GM11168 (cell line): ENCODE data around the gene PPP1R13B.
"Not testable (repeated sequence)": the region's sequence is repeated elsewhere in the genome, so short reads cannot be mapped to it uniquely, and the experiment has no call there.

Source experiments
- in situ Hi-C: fragments of 300-500 bp; cut with MboI; formaldehyde crosslinking; loops from one replicate; pipeline ENCODE4 v1.12.0; 2022; ENCODE audit warnings: low sequenced_read_pairs; ENCODE audit not compliant: unreplicated experiment

The PPP1R13B gene

GRCh38 chr14:103805708-103806107, 41.7 kb downstream of the PPP1R13B start:
- in situ Hi-C loops = loop anchor here (5.0 to 10.0 kb wide), 2 partner anchors 112 to 179 kb away; no protein-coding TSS in a partner anchor

DNA sequence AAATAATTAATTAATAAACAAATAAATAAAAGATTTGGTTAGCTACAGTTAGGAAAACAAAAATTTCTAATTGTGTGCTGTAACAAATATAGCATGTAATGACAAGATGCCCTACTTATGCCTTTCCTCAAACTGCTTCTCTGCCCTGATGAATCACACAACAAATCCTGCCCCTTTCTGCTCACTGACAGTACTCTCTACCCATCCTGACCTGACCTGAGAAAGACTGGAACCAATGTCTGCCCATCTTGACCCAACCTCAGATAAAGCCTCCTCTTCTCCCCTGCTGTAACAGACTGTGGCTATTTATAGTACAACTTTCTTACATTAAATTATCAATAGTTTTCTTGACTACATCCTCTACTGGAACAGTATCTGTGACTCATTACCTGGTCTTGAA, 43.7 kb downstream of the PPP1R13B start:
- in situ Hi-C loops = loop anchor here (10.0 kb wide), 1 partner anchor 181 kb away; no protein-coding TSS in a partner anchor

- in situ Hi-C loops = loop anchor here (10.0 kb wide), 1 partner anchor 182 kb away; no protein-coding TSS in a partner anchor
Measured at GRCh38 chr14:103802356-103802755, 45.0 kb downstream of the PPP1R13B start.

GRCh38 chr14:103801459-103801858, 45.9 kb downstream of the PPP1R13B start:
- in situ Hi-C loops = loop anchor here (10.0 kb wide), 1 partner anchor 183 kb away; no protein-coding TSS in a partner anchor

GRCh38 chr14:103793192-103793591, 54.2 kb downstream of the PPP1R13B start:
- in situ Hi-C loops = not testable (repeated sequence)

GRCh38 chr14:103788086-103788485, 59.3 kb downstream of the PPP1R13B start:
- in situ Hi-C loops = no loop called here

GRCh38 chr14:103782376-103782775, 65.0 kb downstream of the PPP1R13B start:
- in situ Hi-C loops = no loop called here

DNA sequence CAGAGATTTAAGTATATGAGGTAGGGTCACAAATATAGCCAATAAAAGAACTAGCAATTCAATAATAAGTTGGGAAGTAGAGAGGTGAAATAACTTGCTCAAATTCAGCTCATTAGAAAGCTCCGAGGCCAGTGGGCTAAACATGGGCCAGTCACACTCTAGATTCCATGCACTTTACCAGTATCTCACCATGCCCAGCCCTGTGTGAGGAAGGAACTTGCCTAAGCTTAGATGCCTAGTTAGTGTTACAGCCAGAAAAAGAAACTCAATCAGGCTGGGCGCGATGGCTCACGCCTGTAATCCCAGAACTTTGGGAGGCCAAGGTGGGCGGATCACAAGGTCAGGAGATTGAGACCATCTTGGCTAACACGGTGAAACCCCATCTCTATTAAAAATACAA, 71.1 kb downstream of the PPP1R13B start:
- in situ Hi-C loops = not testable (repeated sequence)

DNA sequence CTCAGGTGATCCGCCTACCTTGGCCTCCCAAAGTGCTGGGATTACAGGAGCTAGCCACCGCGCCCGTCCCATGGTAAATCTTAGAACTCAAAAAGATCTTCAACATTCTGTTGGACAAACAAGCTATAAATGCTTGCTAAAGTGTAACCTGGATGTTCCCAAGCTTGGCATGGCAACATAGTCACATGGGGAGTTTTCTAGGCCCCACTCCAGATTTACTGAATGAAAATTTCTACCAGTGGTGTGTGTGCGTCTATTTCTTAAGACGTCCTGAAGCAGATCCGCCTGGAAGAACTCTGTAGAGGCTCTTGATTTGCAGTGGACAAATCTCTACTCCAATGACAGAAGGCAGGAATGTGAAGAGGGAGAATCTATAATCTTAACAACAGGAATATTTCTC, 71.9 kb downstream of the PPP1R13B start:
- in situ Hi-C loops = no loop called here

DNA sequence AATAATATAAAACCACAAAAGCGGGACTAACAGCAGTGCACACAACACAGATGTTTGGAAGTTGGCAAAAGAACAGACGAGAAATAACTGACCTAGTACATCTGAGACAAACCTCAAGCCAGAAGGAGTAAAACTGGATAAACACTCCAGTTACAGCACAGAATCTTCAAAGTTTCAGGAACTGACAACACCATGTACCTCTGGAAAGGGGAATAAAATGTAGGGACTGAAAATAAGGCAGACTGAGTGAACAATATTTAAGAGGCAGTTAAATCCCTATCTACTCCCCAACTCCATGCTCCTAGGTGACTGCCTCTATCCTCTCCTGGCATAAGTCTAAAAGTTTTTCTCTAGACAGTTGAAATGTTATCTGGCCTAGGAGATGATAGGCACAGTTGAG, 73.9 kb downstream of the PPP1R13B start:
- in situ Hi-C loops = no loop called here

- in situ Hi-C loops = no loop called here
Measured at GRCh38 chr14:103772078-103772712, 75.2 kb downstream of the PPP1R13B start.

DNA sequence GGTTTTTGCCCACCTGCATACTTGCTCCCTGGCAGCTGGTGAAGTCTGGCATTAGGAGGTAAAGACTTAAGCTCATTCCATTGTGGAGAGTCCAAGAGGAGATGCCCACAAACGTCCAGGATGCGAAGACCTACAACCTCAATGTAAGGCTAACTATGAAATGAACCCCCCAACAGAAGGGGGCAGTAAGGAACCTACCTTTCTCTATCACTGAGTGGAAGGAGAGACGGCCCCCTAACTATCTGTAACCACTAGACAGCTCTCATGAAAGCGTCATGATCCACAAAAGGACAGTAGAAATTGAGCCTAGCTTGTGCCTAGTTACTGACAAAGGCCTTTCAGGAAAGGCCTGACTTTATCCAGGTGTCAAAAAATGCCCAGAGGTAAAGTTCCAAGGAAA, 76.5 kb downstream of the PPP1R13B start:
- in situ Hi-C loops = no loop called here

DNA sequence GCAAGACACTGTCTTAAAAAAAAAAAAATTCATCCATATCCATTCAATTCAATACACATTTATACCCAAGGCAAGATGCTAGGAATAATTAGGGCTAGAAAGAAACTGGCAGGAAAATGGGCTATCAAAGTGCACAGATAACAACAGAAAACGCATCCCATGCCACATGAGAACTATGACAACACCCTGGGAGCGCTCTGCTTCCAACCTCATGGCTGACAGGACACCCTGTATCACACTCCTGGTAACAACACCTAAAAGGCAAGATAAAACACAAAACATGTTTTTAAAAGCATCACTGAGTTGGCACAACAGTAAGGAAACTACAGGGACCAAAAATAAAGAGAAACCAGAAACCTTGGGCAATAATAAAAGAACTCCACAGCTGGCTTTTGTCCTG, 76.9 kb downstream of the PPP1R13B start:
- in situ Hi-C loops = no loop called here

DNA sequence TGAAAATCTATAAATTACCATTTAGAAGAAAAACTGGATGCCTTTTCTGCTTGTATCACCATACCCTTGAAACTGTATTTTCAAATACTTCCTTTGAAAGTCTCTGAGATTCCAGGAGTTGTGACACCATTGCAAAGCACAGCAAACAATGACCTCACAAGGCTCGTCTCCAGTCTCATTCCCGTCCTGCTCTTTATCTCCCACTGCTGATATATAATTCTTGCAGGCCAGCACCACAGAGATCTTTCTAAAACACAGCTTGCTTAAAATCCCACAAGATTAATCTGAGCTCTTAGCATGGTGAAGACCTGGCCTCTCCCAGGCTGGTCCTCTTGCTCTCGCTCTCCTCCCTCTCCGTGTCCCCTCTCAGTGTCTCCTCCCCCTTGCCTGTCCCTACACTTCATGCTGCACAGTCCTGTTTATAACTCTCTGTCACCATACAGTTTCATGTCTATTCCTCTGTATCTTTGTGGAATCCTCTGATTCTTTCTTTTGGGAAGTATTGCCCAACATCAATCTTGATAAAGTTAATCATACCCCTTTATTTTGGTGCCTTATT, 80.0 kb downstream of the PPP1R13B start:
- in situ Hi-C loops = no loop called here

GRCh38 chr14:103765526-103765925, 81.8 kb downstream of the PPP1R13B start:
- in situ Hi-C loops = no loop called here

GRCh38 chr14:103763730-103764488, 83.5 kb downstream of the PPP1R13B start:
- in situ Hi-C loops = no loop called here

DNA sequence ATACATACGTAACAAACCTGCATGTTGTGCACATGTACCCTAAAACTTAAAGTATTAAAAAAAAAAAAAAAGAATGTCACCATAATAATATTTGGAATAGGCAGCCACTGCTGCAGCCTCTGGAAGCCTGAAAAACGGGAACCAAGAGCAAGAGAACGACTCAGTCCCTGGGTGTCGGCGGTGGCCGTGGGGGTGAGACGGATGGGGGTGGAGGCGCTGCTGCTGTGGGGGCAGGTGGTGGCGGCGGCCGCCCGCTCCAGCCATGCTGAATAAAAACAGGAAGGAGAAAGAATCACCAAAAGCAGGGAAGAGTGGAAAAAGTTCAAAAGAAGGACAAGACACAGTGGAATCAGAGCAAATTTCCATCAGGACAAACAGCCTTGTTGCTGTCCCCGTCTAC, 84.8 kb downstream of the PPP1R13B start:
- in situ Hi-C loops = no loop called here

DNA sequence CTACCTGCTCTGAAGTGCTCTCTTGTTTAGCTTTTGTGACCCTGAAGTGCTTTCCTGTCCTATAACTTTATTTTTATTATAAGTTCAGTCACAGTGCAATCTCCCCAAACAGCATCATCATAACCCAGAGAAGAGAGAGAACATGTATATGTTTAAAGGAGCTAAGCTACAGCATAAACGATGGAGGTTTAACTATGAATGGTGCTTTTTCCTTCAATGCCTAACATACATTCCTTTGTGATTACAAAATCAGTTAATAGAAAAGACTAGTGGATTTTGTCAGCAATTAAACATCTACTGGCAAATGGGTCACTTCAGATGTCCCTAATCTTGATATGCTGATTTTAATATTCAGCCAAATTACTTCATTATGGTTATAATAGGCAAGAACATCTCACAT, 85.3 kb downstream of the PPP1R13B start:
- in situ Hi-C loops = no loop called here

- in situ Hi-C loops = no loop called here
Measured at GRCh38 chr14:103758059-103758776, 89.2 kb downstream of the PPP1R13B start.

DNA sequence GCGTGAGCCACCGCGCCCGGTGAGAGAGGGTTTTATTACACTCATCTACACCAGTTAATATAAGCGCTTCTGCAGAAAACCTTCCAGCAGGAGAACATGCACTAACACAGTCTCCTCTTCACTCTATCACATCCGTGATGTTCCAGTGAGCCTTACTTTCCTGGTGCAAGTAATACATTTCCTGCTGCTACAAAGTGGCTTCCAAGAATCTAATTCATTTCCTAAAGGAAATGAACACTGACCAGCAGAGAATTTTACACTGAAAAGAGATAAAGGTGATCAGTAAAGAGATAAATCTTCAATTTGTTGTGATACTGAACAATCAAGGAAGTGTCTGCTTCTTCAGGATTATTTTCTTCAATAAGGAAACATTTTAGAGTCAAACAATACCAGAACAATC, 92.3 kb downstream of the PPP1R13B start:
- in situ Hi-C loops = no loop called here

GRCh38 chr14:103753774-103754173, 93.6 kb downstream of the PPP1R13B start:
- in situ Hi-C loops = no loop called here
